Liver (tissue), 9 donors: ENCODE results near the gene ARTN. TPM values are rescaled to one million over a fixed set of nuclear protein-coding genes. Genes with fewer than 3 reads are reported as not detected.

Experiments used
- DNase-seq: peaks from one replicate; pipeline ENCODE4 v3.0.0-alpha.2; 2017; ENCODE audit warnings: low spot score
- H3K27ac ChIP-seq, 2 donors: one replicate each; pipeline ENCODE4 v1.7.0; 2013; ENCODE audit warnings: inconsistent platforms in 2 of 2, low read length in 2 of 2, control low read depth in 1 of 2, low read depth in 1 of 2, mild to moderate bottlenecking in 1 of 2
- H3K27me3 ChIP-seq, 4 donors: one replicate each; pipeline versions ENCODE4 v1.6.1 to v1.7.0; 2013; ENCODE audit warnings: low read length in 3 of 4, inconsistent platforms in 1 of 4, mild to moderate bottlenecking in 1 of 4, moderate library complexity in 1 of 4; ENCODE audit not compliant: control insufficient read depth in 4 of 4, insufficient read depth in 4 of 4
- H3K36me3 ChIP-seq, 4 donors: one replicate each; pipeline versions ENCODE4 v1.6.1 to v1.7.0; 2013; ENCODE audit warnings: low read length in 3 of 4, mild to moderate bottlenecking in 3 of 4, low read depth in 1 of 4, moderate library complexity in 1 of 4; ENCODE audit not compliant: control insufficient read depth in 4 of 4, insufficient read depth in 3 of 4
- H3K4me1 ChIP-seq, 4 donors: one replicate each; pipeline versions ENCODE4 v1.6.1 to v1.7.0; 2013; ENCODE audit warnings: low read length in 3 of 4, mild to moderate bottlenecking in 3 of 4, moderate library complexity in 1 of 4; ENCODE audit not compliant: control insufficient read depth in 4 of 4, insufficient read depth in 4 of 4
- H3K4me3 ChIP-seq, 3 donors: one replicate each; pipeline versions ENCODE4 v1.6.1 to v1.7.0; 2013; ENCODE audit warnings: low read length in 3 of 3, control low read depth in 1 of 3, low read depth in 1 of 3, mild to moderate bottlenecking in 1 of 3
- H3K9ac ChIP-seq, 2 donors: one replicate each; pipeline ENCODE4 v1.7.0; 2013; ENCODE audit warnings: low read length in 2 of 2, mild to moderate bottlenecking in 2 of 2, moderate library complexity in 2 of 2, control low read depth in 1 of 2, low read depth in 1 of 2
- H3K9me3 ChIP-seq, 4 donors: one replicate each; pipeline versions ENCODE4 v1.6.1 to v1.7.0; 2013; ENCODE audit warnings: low read length in 3 of 4; ENCODE audit not compliant: control insufficient read depth in 4 of 4
- EGR1 ChIP-seq, 2 donors: IDR thresholded peaks; 2 replicates each; pipeline ENCODE4 v1.6.1; 2016 to 2018; ENCODE audit warnings: antibody characterized with exemption in 2 of 2, low read depth in 2 of 2
- FOXA1 ChIP-seq: IDR thresholded peaks from 2 replicates; pipeline ENCODE4 v1.6.1; 2016; ENCODE audit warnings: antibody characterized with exemption
- FOXA2 ChIP-seq: IDR thresholded peaks from 2 replicates; pipeline ENCODE4 v1.6.1; 2016; ENCODE audit warnings: antibody characterized with exemption
- GABPA ChIP-seq, 2 donors: IDR thresholded peaks in 1 of 2; conservative IDR thresholded peaks in 1 of 2; 2 replicates each; pipeline ENCODE4 v1.6.1; 2016; ENCODE audit warnings: antibody characterized with exemption in 2 of 2, mild to moderate bottlenecking in 1 of 2, moderate library complexity in 1 of 2
- HNF4A ChIP-seq, 2 donors: conservative IDR thresholded peaks; 2 replicates each; pipeline ENCODE4 v1.6.1; 2016; ENCODE audit warnings: antibody characterized with exemption in 2 of 2, mild to moderate bottlenecking in 2 of 2
- HNF4G ChIP-seq: IDR thresholded peaks from 2 replicates; pipeline ENCODE4 v1.6.1; 2016; ENCODE audit warnings: antibody characterized with exemption
- JUND ChIP-seq, 2 donors: IDR thresholded peaks; 2 replicates each; pipeline ENCODE4 v1.6.1; 2016; ENCODE audit warnings: antibody characterized with exemption in 2 of 2
- MAX ChIP-seq: IDR thresholded peaks from 2 replicates; pipeline ENCODE4 v1.6.1; 2016; ENCODE audit warnings: antibody characterized with exemption
- NR2F2 ChIP-seq: IDR thresholded peaks from 2 replicates; pipeline ENCODE4 v1.6.1; 2016; ENCODE audit warnings: antibody characterized with exemption
- RAD21 ChIP-seq, 2 donors: IDR thresholded peaks; 2 replicates each; pipeline ENCODE4 v1.6.1; 2016; ENCODE audit warnings: antibody characterized with exemption in 2 of 2, mild to moderate bottlenecking in 2 of 2
- RXRA ChIP-seq, 2 donors: IDR thresholded peaks; 2 replicates each; pipeline ENCODE4 v1.6.1; 2017 to 2018; ENCODE audit warnings: antibody characterized with exemption in 2 of 2, mild to moderate bottlenecking in 1 of 2
- SP1 ChIP-seq: IDR thresholded peaks from 2 replicates; pipeline ENCODE4 v1.6.1; 2018; ENCODE audit warnings: antibody characterized with exemption, mild to moderate bottlenecking
- TAF1 ChIP-seq: conservative IDR thresholded peaks from 2 replicates; pipeline ENCODE4 v1.6.1; 2016; ENCODE audit warnings: antibody characterized with exemption, mild to moderate bottlenecking
- YY1 ChIP-seq: IDR thresholded peaks from 2 replicates; pipeline ENCODE4 v1.6.1; 2016; ENCODE audit warnings: antibody characterized with exemption, mild to moderate bottlenecking
- WGBS: extraction: QIAGEN DNeasy Blood & Tissue Kit; methylation state at CpG from one replicate; pipeline ENCODE4 v1.1.7; 2013; 5-methylcytosine and 5-hydroxymethylcytosine counted together
- polyA plus RNA-seq, 2 donors: library from polyadenylated mRNA; stranded (reverse) in 1 of 2; unstranded in 1 of 2; fragments of 200-250 nt in 1 of 2; fragments of >200 nt in 1 of 2; fragmentation: Nextera tagmentation in 1 of 2; extraction: Ambion mirVana in 1 of 2; gene quantifications; one replicate each; pipeline versions ENCODE4 v1.2.1 to v1.2.3, GENCODE V29; 2013 to 2015
- total RNA-seq, 2 donors: library from RNA; depleted of rRNA; stranded (reverse); fragments of >200 nt; gene quantifications; one replicate each; pipeline ENCODE4 v1.2.3, GENCODE V29; 2014
- TF ChIP-seq, protein P1 (sequence below): IDR thresholded peaks from 2 replicates; pipeline ENCODE4 v1.6.1; 2016; ENCODE audit warnings: antibody characterized with exemption
- TF ChIP-seq, protein P2 (sequence below): fragments of 150-350 bp; IDR thresholded peaks from 2 replicates; pipeline ENCODE4 v1.5.1; 2017; ENCODE audit warnings: improper control_type of control experiment, low read depth, low read length; ENCODE audit not compliant: missing input control
- TF ChIP-seq, protein P3 (sequence below): IDR thresholded peaks from 2 replicates; pipeline ENCODE4 v1.6.1; 2016; ENCODE audit warnings: antibody characterized with exemption, mild to moderate bottlenecking
- donor health status: healthy.
- donor health status: healthy.
- donor health status: healthy.
- donor health status: healthy.
- donor health status: healthy.

The ARTN gene
- total and polyA plus RNA-seq, 4 donors: 0.05 to 0.08 TPM; not detected in 2

- Histone ChIP-seq H3K4me3 (peak overlapping the region; percentile 88 to 93 (median 88)), H3K9me3 (no peaks in the 10 kb centered on the region), H3K36me3 (peaks cover 5 to 21% (median 12%) of the 10 kb centered on the region in 4 donors), H3K9ac (peak overlapping the region in 1 of 2 donors; percentile 91), H3K27ac (peak overlapping the region in 1 of 2 donors; percentile 96), H3K27me3 (no peaks in the 10 kb centered on the region), H3K4me1 (peaks cover 9 to 58% (median 45%) of the 10 kb centered on the region in 4 donors)
- WGBS: 90% methylated on average over 4 of the region's 4 CpGs
- no peak for DNase-seq
- TF ChIP-seq YY1 (no peak), FOXA1 (no peak), GABPA (IDR thresholded peaks at IDR 0.05 in 1 of 2, conservative IDR thresholded peaks at IDR 0.05 in 1 of 2) (no peak), HNF4A (conservative IDR thresholded peaks at IDR 0.05) (no peak), RAD21 (IDR thresholded peaks at IDR 0.05) (no peak), RXRA (IDR thresholded peaks at IDR 0.05) (no peak)
- TF ChIP-seq, protein P1, sequence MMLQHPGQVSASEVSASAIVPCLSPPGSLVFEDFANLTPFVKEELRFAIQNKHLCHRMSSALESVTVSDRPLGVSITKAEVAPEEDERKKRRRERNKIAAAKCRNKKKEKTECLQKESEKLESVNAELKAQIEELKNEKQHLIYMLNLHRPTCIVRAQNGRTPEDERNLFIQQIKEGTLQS: no peak
Measured at GRCh38 chr1:43976045-43976444, 42.4 kb downstream of the ARTN start.

- Histone ChIP-seq H3K27ac (no peak overlapping the region), H3K36me3 (peaks cover 5 to 20% (median 12%) of the 10 kb centered on the region in 4 donors), H3K9ac (no peak overlapping the region), H3K27me3 (no peaks in the 10 kb centered on the region), H3K9me3 (no peaks in the 10 kb centered on the region), H3K4me1 (peaks cover 9 to 58% (median 45%) of the 10 kb centered on the region in 4 donors), H3K4me3 (no peak overlapping the region)
- TF ChIP-seq MAX (no peak), FOXA2 (no peak), JUND (IDR thresholded peaks at IDR 0.05) (no peak), NR2F2 (no peak)
- TF ChIP-seq, protein P2, sequence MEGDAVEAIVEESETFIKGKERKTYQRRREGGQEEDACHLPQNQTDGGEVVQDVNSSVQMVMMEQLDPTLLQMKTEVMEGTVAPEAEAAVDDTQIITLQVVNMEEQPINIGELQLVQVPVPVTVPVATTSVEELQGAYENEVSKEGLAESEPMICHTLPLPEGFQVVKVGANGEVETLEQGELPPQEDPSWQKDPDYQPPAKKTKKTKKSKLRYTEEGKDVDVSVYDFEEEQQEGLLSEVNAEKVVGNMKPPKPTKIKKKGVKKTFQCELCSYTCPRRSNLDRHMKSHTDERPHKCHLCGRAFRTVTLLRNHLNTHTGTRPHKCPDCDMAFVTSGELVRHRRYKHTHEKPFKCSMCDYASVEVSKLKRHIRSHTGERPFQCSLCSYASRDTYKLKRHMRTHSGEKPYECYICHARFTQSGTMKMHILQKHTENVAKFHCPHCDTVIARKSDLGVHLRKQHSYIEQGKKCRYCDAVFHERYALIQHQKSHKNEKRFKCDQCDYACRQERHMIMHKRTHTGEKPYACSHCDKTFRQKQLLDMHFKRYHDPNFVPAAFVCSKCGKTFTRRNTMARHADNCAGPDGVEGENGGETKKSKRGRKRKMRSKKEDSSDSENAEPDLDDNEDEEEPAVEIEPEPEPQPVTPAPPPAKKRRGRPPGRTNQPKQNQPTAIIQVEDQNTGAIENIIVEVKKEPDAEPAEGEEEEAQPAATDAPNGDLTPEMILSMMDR: no peak
- DNase-seq: no peak
- 93% methylated on average over 8 of the region's 8 CpGs for WGBS
Measured at GRCh38 chr1:43976890-43977289, 43.3 kb downstream of the ARTN start.

- Histone ChIP-seq H3K4me3 (no peak overlapping the region), H3K9ac (no peak overlapping the region), H3K27me3 (no peaks in the 10 kb centered on the region), H3K9me3 (no peaks in the 10 kb centered on the region), H3K36me3 (peaks cover 0 to 14% (median 10%) of the 10 kb centered on the region in 4 donors), H3K4me1 (peaks cover 9 to 58% (median 45%) of the 10 kb centered on the region in 4 donors), H3K27ac (peak overlapping the region; percentile 8)
- TF ChIP-seq EGR1 (IDR thresholded peaks at IDR 0.05; ENCODE audit: low read depth in 2 of 2) (no peak), SP1 (no peak), YY1 (no peak), GABPA (IDR thresholded peaks at IDR 0.05 in 1 of 2, conservative IDR thresholded peaks at IDR 0.05 in 1 of 2) (no peak), NR2F2 (no peak), HNF4A (conservative IDR thresholded peaks at IDR 0.05) (no peak), RAD21 (IDR thresholded peaks at IDR 0.05) (no peak), TAF1 (no peak), FOXA2 (no peak), FOXA1 (no peak), RXRA (IDR thresholded peaks at IDR 0.05) (no peak), HNF4G (no peak)
- TF ChIP-seq, protein P2: no peak
- TF ChIP-seq, protein P1: no peak
- TF ChIP-seq, protein P3, sequence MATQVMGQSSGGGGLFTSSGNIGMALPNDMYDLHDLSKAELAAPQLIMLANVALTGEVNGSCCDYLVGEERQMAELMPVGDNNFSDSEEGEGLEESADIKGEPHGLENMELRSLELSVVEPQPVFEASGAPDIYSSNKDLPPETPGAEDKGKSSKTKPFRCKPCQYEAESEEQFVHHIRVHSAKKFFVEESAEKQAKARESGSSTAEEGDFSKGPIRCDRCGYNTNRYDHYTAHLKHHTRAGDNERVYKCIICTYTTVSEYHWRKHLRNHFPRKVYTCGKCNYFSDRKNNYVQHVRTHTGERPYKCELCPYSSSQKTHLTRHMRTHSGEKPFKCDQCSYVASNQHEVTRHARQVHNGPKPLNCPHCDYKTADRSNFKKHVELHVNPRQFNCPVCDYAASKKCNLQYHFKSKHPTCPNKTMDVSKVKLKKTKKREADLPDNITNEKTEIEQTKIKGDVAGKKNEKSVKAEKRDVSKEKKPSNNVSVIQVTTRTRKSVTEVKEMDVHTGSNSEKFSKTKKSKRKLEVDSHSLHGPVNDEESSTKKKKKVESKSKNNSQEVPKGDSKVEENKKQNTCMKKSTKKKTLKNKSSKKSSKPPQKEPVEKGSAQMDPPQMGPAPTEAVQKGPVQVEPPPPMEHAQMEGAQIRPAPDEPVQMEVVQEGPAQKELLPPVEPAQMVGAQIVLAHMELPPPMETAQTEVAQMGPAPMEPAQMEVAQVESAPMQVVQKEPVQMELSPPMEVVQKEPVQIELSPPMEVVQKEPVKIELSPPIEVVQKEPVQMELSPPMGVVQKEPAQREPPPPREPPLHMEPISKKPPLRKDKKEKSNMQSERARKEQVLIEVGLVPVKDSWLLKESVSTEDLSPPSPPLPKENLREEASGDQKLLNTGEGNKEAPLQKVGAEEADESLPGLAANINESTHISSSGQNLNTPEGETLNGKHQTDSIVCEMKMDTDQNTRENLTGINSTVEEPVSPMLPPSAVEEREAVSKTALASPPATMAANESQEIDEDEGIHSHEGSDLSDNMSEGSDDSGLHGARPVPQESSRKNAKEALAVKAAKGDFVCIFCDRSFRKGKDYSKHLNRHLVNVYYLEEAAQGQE: no peak
- no peak for DNase-seq
- WGBS: 76% methylated on average over 9 of the region's 9 CpGs
Measured at GRCh38 chr1:43977376-43978263, 44.0 kb downstream of the ARTN start.
